Psoas muscle (tissue), 8 donors: ENCODE data around the gene ATE1. TPM values are rescaled to one million over a fixed set of nuclear protein-coding genes. Genes with fewer than 3 reads are reported as not detected.

ENCODE experiments used
- ATAC-seq, 4 donors: fragments of 200-7000 bp; cut with Tn5 transposase; one replicate each; pipeline ENCODE4 v1.9.1; 2020; ENCODE audit warnings: moderate library complexity in 3 of 4, mild to moderate bottlenecking in 2 of 4
- DNase-seq, 2 donors: peaks; one replicate each; pipeline ENCODE4 v3.0.0-alpha.2; 2020
- H3K27ac ChIP-seq: fragments of 200-600 bp; one replicate; pipeline ENCODE4 v1.8.0; 2022
- H3K27me3 ChIP-seq, 3 donors: fragments of 200-600 bp in 1 of 3; one replicate each; pipeline versions ENCODE4 v1.6.1 to v1.8.0; 2013 to 2022; ENCODE audit warnings: low read length in 2 of 3, mild to moderate bottlenecking in 2 of 3, moderate library complexity in 1 of 3; ENCODE audit not compliant: insufficient read depth in 3 of 3
- H3K36me3 ChIP-seq, 2 donors: fragments of 200-600 bp in 1 of 2; one replicate each; pipeline versions ENCODE4 v1.6.1 to v1.8.0; 2013 to 2022; ENCODE audit warnings: low read depth in 1 of 2, mild to moderate bottlenecking in 1 of 2, moderate library complexity in 1 of 2; ENCODE audit not compliant: insufficient read depth in 1 of 2
- H3K4me1 ChIP-seq: fragments of 200-600 bp; one replicate; pipeline ENCODE4 v1.8.0; 2022
- H3K4me3 ChIP-seq: fragments of 200-600 bp; one replicate; pipeline ENCODE4 v1.8.0; 2022; ENCODE audit warnings: mild to moderate bottlenecking
- H3K9me3 ChIP-seq: fragments of 200-600 bp; one replicate; pipeline ENCODE4 v1.8.0; 2022
- WGBS, 3 donors: extraction: QIAGEN DNeasy Blood & Tissue Kit; methylation state at CpG; one replicate each; pipeline versions ENCODE4 v1.1.6 to v1.1.7; 2013; 5-methylcytosine and 5-hydroxymethylcytosine counted together
- intact Hi-C, 2 donors: fragments of 100-400 bp; cut with DNase I; formaldehyde crosslinking; loops; one replicate each; pipeline versions ENCODE4 v1.11.0 to v1.14.2; 2022
- polyA plus RNA-seq, 3 donors: library from polyadenylated mRNA; stranded (reverse); fragments of 200-250 nt; gene quantifications; one replicate each; pipeline ENCODE4 v1.2.3, GENCODE V29; 2013
- total RNA-seq, 4 donors: library from RNA; stranded (reverse); fragmentation: NEBNext Ultra II Directional in 2 of 4; extraction: Animal tissue kit (Norgen Biotek cat#: 25700) in 2 of 4; gene quantifications; one replicate each; pipeline versions ENCODE4 v1.2.1 to v1.2.4, GENCODE V29; 2021 to 2023
- TF ChIP-seq, protein P1 (sequence below): fragments of 200-600 bp; IDR thresholded peaks from one replicate; pipeline ENCODE4 v1.8.0; 2022; ENCODE audit warnings: antibody characterized with exemption
- donor health status: healthy with polysubstance abuse.
- donor health status: DM: no; HTN: no; CAD: no; lungs with moderate emphysema.
- donor health status: Bipolar disorder and iron deficiency.
- donor health status: healthy.
- donor health status: DM: yes; HTN: yes; CAD: no.
- donor health status: DM: no; HTN: no; CAD: no.
- donor health status: DM: no; HTN: no; CAD: no.
- donor health status: DM: yes; HTN: yes; CAD: no.

The ATE1 gene
- total and polyA plus RNA-seq, 7 donors = 11.6 to 36.9 (median 28.4) TPM

DNA sequence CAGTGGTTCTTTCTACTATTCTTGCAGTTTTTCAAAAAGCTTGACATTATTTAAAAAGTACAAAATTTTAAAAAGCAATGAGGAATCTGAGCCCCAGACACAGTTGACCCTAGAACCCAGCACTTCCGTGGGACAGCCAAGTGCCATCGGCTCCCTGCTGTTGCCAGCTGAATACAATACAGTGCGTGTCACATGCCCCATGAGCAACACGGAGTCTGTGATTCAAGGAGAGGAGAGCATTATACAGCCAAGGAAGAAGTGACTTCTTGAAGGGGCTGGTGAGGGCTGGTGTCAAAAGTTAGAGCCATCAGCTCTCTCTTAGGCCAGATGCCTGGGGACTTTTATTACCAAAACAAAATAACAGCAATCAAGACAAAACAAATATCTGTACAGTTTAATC, 206.6 kb downstream of the ATE1 start:
- H3K36me3 ChIP-seq = no peaks in the 10 kb centered on the region
- peaks cover 0 to 3% (median 3%) of the 10 kb centered on the region in 3 donors for H3K27me3 ChIP-seq
- intact Hi-C loops = no loop called here
- H3K4me3 ChIP-seq = no peak overlapping the region
- DNase-seq (no peak), ATAC-seq (no peak)
- H3K4me1 ChIP-seq = no peaks in the 10 kb centered on the region
- TF ChIP-seq, protein P1, sequence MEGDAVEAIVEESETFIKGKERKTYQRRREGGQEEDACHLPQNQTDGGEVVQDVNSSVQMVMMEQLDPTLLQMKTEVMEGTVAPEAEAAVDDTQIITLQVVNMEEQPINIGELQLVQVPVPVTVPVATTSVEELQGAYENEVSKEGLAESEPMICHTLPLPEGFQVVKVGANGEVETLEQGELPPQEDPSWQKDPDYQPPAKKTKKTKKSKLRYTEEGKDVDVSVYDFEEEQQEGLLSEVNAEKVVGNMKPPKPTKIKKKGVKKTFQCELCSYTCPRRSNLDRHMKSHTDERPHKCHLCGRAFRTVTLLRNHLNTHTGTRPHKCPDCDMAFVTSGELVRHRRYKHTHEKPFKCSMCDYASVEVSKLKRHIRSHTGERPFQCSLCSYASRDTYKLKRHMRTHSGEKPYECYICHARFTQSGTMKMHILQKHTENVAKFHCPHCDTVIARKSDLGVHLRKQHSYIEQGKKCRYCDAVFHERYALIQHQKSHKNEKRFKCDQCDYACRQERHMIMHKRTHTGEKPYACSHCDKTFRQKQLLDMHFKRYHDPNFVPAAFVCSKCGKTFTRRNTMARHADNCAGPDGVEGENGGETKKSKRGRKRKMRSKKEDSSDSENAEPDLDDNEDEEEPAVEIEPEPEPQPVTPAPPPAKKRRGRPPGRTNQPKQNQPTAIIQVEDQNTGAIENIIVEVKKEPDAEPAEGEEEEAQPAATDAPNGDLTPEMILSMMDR = no peak
- H3K27ac ChIP-seq = no peak overlapping the region
- H3K9me3 ChIP-seq = no peaks in the 10 kb centered on the region
- 72 to 80% (median 80%) methylated on average over 4 of the region's 4 CpGs for WGBS, 3 donors

DNA sequence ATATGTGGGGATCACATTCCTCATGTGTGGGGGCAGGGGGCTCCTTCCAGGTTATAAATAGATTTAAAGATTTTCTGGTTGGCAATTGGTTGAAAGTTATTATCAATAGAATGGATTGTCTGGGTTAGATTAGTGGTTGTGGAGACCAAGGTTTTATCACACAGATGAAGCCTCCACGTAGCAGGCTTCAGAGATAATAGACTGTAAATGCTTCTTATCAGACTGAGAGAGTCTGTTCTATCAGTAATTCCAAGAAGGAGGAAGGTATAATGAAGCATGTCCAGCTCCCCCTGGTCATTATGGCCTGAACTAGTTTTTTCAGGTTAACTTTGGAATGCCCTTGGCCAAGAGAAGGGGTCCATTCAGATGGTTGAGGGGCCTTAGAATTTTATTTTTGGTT, 211.9 kb downstream of the ATE1 start:
- H3K27ac ChIP-seq = no peak overlapping the region
- H3K4me3 ChIP-seq = no peak overlapping the region
- DNase-seq = no peak
- intact Hi-C loops = no loop called here
- peaks cover 0 to 3% (median 0%) of the 10 kb centered on the region in 3 donors for H3K27me3 ChIP-seq
- H3K4me1 ChIP-seq = no peaks in the 10 kb centered on the region
- no peaks in the 10 kb centered on the region for H3K36me3 ChIP-seq
- TF ChIP-seq, protein P1 = no peak
- no peak for ATAC-seq
- WGBS, 3 donors = 48 to 72% (median 61%) methylated on average over 1 of the region's 1 CpG
- H3K9me3 ChIP-seq = no peaks in the 10 kb centered on the region

DNA sequence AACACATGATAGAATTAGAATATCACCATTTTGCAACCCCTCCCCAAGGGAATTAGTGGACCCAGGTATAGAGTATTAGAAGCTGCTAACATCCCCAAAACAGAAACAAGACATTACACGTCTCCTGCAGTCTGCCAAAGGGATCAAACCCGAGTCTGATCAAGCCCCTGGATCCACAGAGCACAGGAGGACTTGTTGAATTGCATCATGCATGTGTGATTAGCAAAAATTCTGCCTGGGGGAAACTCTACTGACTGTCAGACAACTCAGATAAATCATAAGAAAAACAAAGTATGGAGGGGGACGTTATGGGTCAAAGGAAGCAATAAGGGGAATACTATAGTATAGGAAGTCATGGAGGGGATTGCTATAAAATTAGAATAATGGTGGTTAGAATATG, 212.8 kb downstream of the ATE1 start:
- H3K9me3 ChIP-seq = no peaks in the 10 kb centered on the region
- intact Hi-C loops = no loop called here
- TF ChIP-seq, protein P1 = no peak
- no peaks in the 10 kb centered on the region for H3K36me3 ChIP-seq
- DNase-seq = no peak
- WGBS, 3 donors = 62 to 68% (median 66%) methylated on average over 3 of the region's 3 CpGs
- no peak overlapping the region for H3K27ac ChIP-seq
- ATAC-seq = no peak
- no peaks in the 10 kb centered on the region for H3K4me1 ChIP-seq
- H3K4me3 ChIP-seq = no peak overlapping the region
- H3K27me3 ChIP-seq = peaks cover 0 to 3% (median 2%) of the 10 kb centered on the region in 3 donors

- TF ChIP-seq, protein P1 = no peak
Observed at GRCh38 chr10:121713486-121713885, 214.3 kb downstream of the ATE1 start.

GRCh38 chr10:121710971-121711370, 216.9 kb downstream of the ATE1 start:
- ATAC-seq = no peak
- intact Hi-C loops = no loop called here
- WGBS, 3 donors = 77 to 81% (median 81%) methylated on average over 7 of the region's 7 CpGs

More at GRCh38 chr10:121713486-121713885, 214.3 kb downstream of the ATE1 start:
- ATAC-seq = no peak
- no peaks in the 10 kb centered on the region for H3K36me3 ChIP-seq
- intact Hi-C loops = no loop called here
- no peak overlapping the region for H3K27ac ChIP-seq
- H3K4me1 ChIP-seq = no peaks in the 10 kb centered on the region
- no peak for DNase-seq
- WGBS, 3 donors = 79 to 91% (median 82%) methylated on average over 5 of the region's 5 CpGs
- H3K9me3 ChIP-seq = no peaks in the 10 kb centered on the region
- no peak overlapping the region for H3K4me3 ChIP-seq
- H3K27me3 ChIP-seq = peaks cover 2 to 3% (median 2%) of the 10 kb centered on the region in 3 donors

More at GRCh38 chr10:121710971-121711370, 216.9 kb downstream of the ATE1 start:
- H3K27me3 ChIP-seq = peaks cover 0 to 18% (median 2%) of the 10 kb centered on the region in 3 donors
- H3K4me1 ChIP-seq = no peaks in the 10 kb centered on the region
- no peak for DNase-seq
- no peaks in the 10 kb centered on the region for H3K9me3 ChIP-seq
- no peak overlapping the region for H3K4me3 ChIP-seq
- H3K36me3 ChIP-seq = no peaks in the 10 kb centered on the region
- H3K27ac ChIP-seq = no peak overlapping the region
- TF ChIP-seq, protein P1 = no peak
